Memory B cell (primary cell): ENCODE results near the gene ITGA11.

Source experiments
- ATAC-seq: fragments of 150-1000 bp; cut with Tn5 transposase; 2 replicates; pipeline ENCODE4 v1.10.0; 2021; ENCODE audit warnings: low read depth, mild to moderate bottlenecking, moderate library complexity
- DNase-seq, 2 donors: peaks; one replicate each; pipeline ENCODE4 v3.0.0; 2022; ENCODE audit warnings: low spot score in 2 of 2
- H3K27ac Mint-ChIP-seq: one replicate; pipeline ENCODE4 v1.8.0; 2022; ENCODE audit warnings: mild to moderate bottlenecking, moderate library complexity, mixed read lengths
- H3K27me3 Mint-ChIP-seq: one replicate; pipeline ENCODE4 v1.8.0; 2022; ENCODE audit warnings: mixed read lengths
- H3K36me3 Mint-ChIP-seq: one replicate; pipeline ENCODE4 v1.8.0; 2022; ENCODE audit warnings: mild to moderate bottlenecking, mixed read lengths
- H3K4me1 Mint-ChIP-seq: one replicate; pipeline ENCODE4 v1.8.0; 2022; ENCODE audit warnings: mixed read lengths
- H3K4me3 Mint-ChIP-seq: one replicate; pipeline ENCODE4 v1.8.0; 2022; ENCODE audit warnings: mild to moderate bottlenecking, moderate library complexity, mixed read lengths
- H3K9me3 Mint-ChIP-seq: one replicate; pipeline ENCODE4 v1.8.0; 2022; ENCODE audit warnings: mixed read lengths

Gene ITGA11

GRCh38 chr15:68319997-68320396 lies 112.0 kb downstream of the ITGA11 start:
- no peak overlapping the region for H3K4me3 Mint-ChIP-seq
- H3K9me3 Mint-ChIP-seq = no peaks in the 10 kb centered on the region
- no peaks in the 10 kb centered on the region for H3K36me3 Mint-ChIP-seq
- H3K27me3 Mint-ChIP-seq = peaks cover 21% of the 10 kb centered on the region
- peaks cover 3% of the 10 kb centered on the region for H3K4me1 Mint-ChIP-seq
- no peak overlapping the region for H3K27ac Mint-ChIP-seq
- ATAC-seq (no peak), DNase-seq (no peak)

GRCh38 chr15:68318931-68319909 lies 112.7 kb downstream of the ITGA11 start:
- H3K36me3 Mint-ChIP-seq = no peaks in the 10 kb centered on the region
- H3K27me3 Mint-ChIP-seq = peaks cover 21% of the 10 kb centered on the region
- H3K4me3 Mint-ChIP-seq = no peak overlapping the region
- ATAC-seq = no peak
- no peaks in the 10 kb centered on the region for H3K9me3 Mint-ChIP-seq
- no peak overlapping the region for H3K27ac Mint-ChIP-seq
- peaks cover 3% of the 10 kb centered on the region for H3K4me1 Mint-ChIP-seq
- no peak for DNase-seq

GRCh38 chr15:68318008-68318835 lies 113.7 kb downstream of the ITGA11 start:
- Mint-ChIP-seq H3K9me3 (no peaks in the 10 kb centered on the region), H3K4me3 (no peak overlapping the region), H3K27me3 (peaks cover 21% of the 10 kb centered on the region), H3K36me3 (no peaks in the 10 kb centered on the region), H3K4me1 (peaks cover 3% of the 10 kb centered on the region), H3K27ac (no peak overlapping the region)
- DNase-seq (no peak), ATAC-seq (no peak)

- no peak for ATAC-seq
- Mint-ChIP-seq H3K27ac (no peak overlapping the region), H3K4me3 (no peak overlapping the region), H3K9me3 (no peaks in the 10 kb centered on the region), H3K27me3 (peaks cover 21% of the 10 kb centered on the region), H3K36me3 (no peaks in the 10 kb centered on the region), H3K4me1 (peaks cover 3% of the 10 kb centered on the region)
- no peak for DNase-seq
Measured at GRCh38 chr15:68317281-68318007, 114.5 kb downstream of the ITGA11 start.

- Mint-ChIP-seq H3K4me3 (no peak overlapping the region), H3K36me3 (no peaks in the 10 kb centered on the region), H3K9me3 (no peaks in the 10 kb centered on the region), H3K27ac (no peak overlapping the region), H3K4me1 (peaks cover 3% of the 10 kb centered on the region), H3K27me3 (peaks cover 16% of the 10 kb centered on the region)
- ATAC-seq (no peak), DNase-seq (no peak)
Measured at GRCh38 chr15:68316061-68316804, 115.7 kb downstream of the ITGA11 start.

GRCh38 chr15:68315495-68316031 lies 116.4 kb downstream of the ITGA11 start:
- ATAC-seq = no peak
- Mint-ChIP-seq H3K27me3 (peaks cover 17% of the 10 kb centered on the region), H3K27ac (no peak overlapping the region), H3K36me3 (no peaks in the 10 kb centered on the region), H3K4me3 (no peak overlapping the region), H3K4me1 (peaks cover 3% of the 10 kb centered on the region), H3K9me3 (no peaks in the 10 kb centered on the region)
- DNase-seq = no peak

- Mint-ChIP-seq H3K9me3 (no peaks in the 10 kb centered on the region), H3K27me3 (peaks cover 14% of the 10 kb centered on the region), H3K4me1 (peaks cover 3% of the 10 kb centered on the region), H3K27ac (no peak overlapping the region), H3K4me3 (no peak overlapping the region), H3K36me3 (no peaks in the 10 kb centered on the region)
- no peak for ATAC-seq
- DNase-seq = no peak
Measured at GRCh38 chr15:68315035-68315434, 116.9 kb downstream of the ITGA11 start.

- Mint-ChIP-seq H3K27me3 (peaks cover 14% of the 10 kb centered on the region), H3K27ac (no peak overlapping the region), H3K4me1 (peaks cover 3% of the 10 kb centered on the region), H3K4me3 (no peak overlapping the region), H3K36me3 (no peaks in the 10 kb centered on the region), H3K9me3 (no peaks in the 10 kb centered on the region)
- DNase-seq (no peak), ATAC-seq (no peak)
Measured at GRCh38 chr15:68314563-68314962, 117.4 kb downstream of the ITGA11 start.

- DNase-seq = no peak
- Mint-ChIP-seq H3K9me3 (no peaks in the 10 kb centered on the region), H3K36me3 (no peaks in the 10 kb centered on the region), H3K4me1 (peaks cover 3% of the 10 kb centered on the region), H3K27me3 (peaks cover 12% of the 10 kb centered on the region), H3K4me3 (no peak overlapping the region), H3K27ac (no peak overlapping the region)
- ATAC-seq = no peak
Measured at GRCh38 chr15:68313501-68314410, 118.2 kb downstream of the ITGA11 start.

GRCh38 chr15:68312701-68313204 lies 119.2 kb downstream of the ITGA11 start:
- Mint-ChIP-seq H3K4me1 (peaks cover 3% of the 10 kb centered on the region), H3K27ac (no peak overlapping the region), H3K36me3 (no peaks in the 10 kb centered on the region), H3K4me3 (no peak overlapping the region), H3K27me3 (peaks cover 12% of the 10 kb centered on the region), H3K9me3 (no peaks in the 10 kb centered on the region)
- ATAC-seq (no peak), DNase-seq (no peak)

GRCh38 chr15:68311859-68312557 lies 120.0 kb downstream of the ITGA11 start:
- DNase-seq = no peak

GRCh38 chr15:68311464-68311835 lies 120.5 kb downstream of the ITGA11 start:
- Mint-ChIP-seq H3K9me3 (no peaks in the 10 kb centered on the region), H3K36me3 (no peaks in the 10 kb centered on the region), H3K4me3 (no peak overlapping the region), H3K4me1 (peaks cover 7% of the 10 kb centered on the region), H3K27me3 (peaks cover 11% of the 10 kb centered on the region), H3K27ac (no peak overlapping the region)
- ATAC-seq (no peak), DNase-seq (no peak)

More at GRCh38 chr15:68311859-68312557, 120.0 kb downstream of the ITGA11 start:
- H3K36me3 Mint-ChIP-seq = no peaks in the 10 kb centered on the region
- H3K9me3 Mint-ChIP-seq = no peaks in the 10 kb centered on the region
- ATAC-seq = no peak
- peaks cover 4% of the 10 kb centered on the region for H3K4me1 Mint-ChIP-seq
- H3K27me3 Mint-ChIP-seq = peaks cover 12% of the 10 kb centered on the region
- H3K27ac Mint-ChIP-seq = no peak overlapping the region
- no peak overlapping the region for H3K4me3 Mint-ChIP-seq
